ENCODE results near the gene RAB3GAP1. TPM values are rescaled to one million over a fixed set of nuclear protein-coding genes. Genes with fewer than 3 reads are reported as not detected.

RAB3GAP1 gene
- total RNA-seq, 4 donors from 2014 or later, result 34.4 to 53.3 (median 45.1) TPM

- TF ChIP-seq CTCF (IDR thresholded peaks at IDR 0.05), result no peak
- no peak for ATAC-seq (ENCODE audit: low FRiP score)
- no peak for DNase-seq (ENCODE audit: low spot score)
These were observed 41.1 kb downstream of the RAB3GAP1 start for GRCh38 chr2:135093193-135093592.

- ATAC-seq (ENCODE audit: low FRiP score), result no peak
- TF ChIP-seq CTCF (IDR thresholded peaks at IDR 0.05), result no peak
- no peak for DNase-seq (ENCODE audit: low spot score)
These were observed 41.7 kb downstream of the RAB3GAP1 start for GRCh38 chr2:135093670-135094330.

- no peak for DNase-seq (ENCODE audit: low spot score)
- no peak for ATAC-seq (ENCODE audit: low FRiP score)
These were observed 42.4 kb downstream of the RAB3GAP1 start for GRCh38 chr2:135094508-135094907.

GRCh38 chr2:135095591-135095990 lies 43.5 kb downstream of the RAB3GAP1 start:
- no peak for DNase-seq (ENCODE audit: low spot score)
- ATAC-seq (ENCODE audit: low FRiP score), result no peak
- TF ChIP-seq CTCF (IDR thresholded peaks at IDR 0.05), result no peak

More at GRCh38 chr2:135094508-135094907, 42.4 kb downstream of the RAB3GAP1 start:
- TF ChIP-seq CTCF (IDR thresholded peaks at IDR 0.05), result no peak

GRCh38 chr2:135096665-135097446 lies 44.8 kb downstream of the RAB3GAP1 start:
- TF ChIP-seq CTCF (IDR thresholded peaks at IDR 0.05), result no peak
- no peak for DNase-seq (ENCODE audit: low spot score)
- no peak for ATAC-seq (ENCODE audit: low FRiP score)

- ATAC-seq (ENCODE audit: low FRiP score), result no peak
- no peak for DNase-seq (ENCODE audit: low spot score)
- no peak for TF ChIP-seq CTCF (IDR thresholded peaks at IDR 0.05)
These were observed 45.6 kb downstream of the RAB3GAP1 start for GRCh38 chr2:135097532-135098231.
